HG03378 (cell line): ENCODE results near the gene SAMD8.

Experiments
- ATAC-seq: cut with Tn5 transposase; IDR thresholded peaks from one replicate; pipeline ENCODE4 v1.9.1; 2021; ENCODE audit warnings: mild to moderate bottlenecking, moderate library complexity; ENCODE audit not compliant: unreplicated experiment

Gene SAMD8

DNA sequence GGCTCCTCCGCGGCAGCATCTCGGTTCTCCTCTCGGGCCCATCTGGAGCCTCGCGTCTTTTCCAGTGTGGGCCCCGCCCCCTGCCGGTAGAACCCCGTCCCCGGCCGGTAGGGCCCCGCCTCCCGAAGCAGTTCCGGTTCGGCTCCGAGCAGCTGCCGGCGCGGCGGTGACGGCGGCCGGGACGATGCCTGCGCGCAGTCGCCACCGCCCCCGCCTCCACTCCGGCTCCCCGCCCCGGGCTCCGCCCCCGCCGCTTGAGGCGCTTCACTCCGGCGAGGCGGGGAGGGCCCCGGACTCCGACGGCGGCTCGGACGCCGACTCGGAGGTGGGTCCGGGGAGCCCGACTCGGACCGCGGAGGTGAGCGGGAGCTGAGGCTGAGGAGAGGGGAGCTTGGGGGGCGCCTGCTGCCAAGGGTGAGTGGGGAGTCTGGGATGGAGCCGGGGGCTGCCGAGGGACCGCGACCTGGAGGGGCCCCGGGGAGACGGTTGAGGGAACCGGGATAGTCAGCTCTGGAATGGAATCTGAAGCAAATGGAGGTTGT lies at the start of gene SAMD8:
SAMD8 (plus strand) TSS at position 292 of the 542 bp plus-strand sequence. CDS start 38,873 bp downstream, outside the sequence.
- ATAC-seq, result no peak

GRCh38 chr10:75061709-75062505 lies 49.5 kb upstream of the SAMD8 start:
- ATAC-seq, result no peak

- ATAC-seq, result no peak
Observed at GRCh38 chr10:75062506-75063299, 48.8 kb upstream of the SAMD8 start.

GRCh38 chr10:75063461-75064230 lies 47.8 kb upstream of the SAMD8 start:
- ATAC-seq, result no peak

GRCh38 chr10:75065076-75065475 lies 46.4 kb upstream of the SAMD8 start:
- no peak for ATAC-seq

DNA sequence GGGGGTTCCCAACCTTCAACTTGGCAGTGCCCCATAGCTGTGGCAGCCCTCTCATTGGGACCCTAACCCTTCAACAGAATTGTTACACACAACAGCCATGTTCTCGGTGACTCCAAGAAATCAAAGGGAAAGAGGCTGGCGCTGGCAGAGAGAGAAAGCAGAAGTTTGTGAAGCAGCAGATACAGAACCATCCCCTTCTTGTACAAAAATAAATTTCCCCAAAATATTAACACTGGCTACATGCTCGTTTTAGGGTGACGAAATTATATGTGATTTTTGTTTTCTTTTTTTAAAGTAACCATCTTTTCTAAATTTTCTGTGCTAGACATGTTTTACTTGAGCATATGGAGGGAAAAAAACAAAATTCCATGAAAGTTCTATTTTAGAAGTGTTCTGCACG lies 45.2 kb upstream of the SAMD8 start:
- no peak for ATAC-seq

GRCh38 chr10:75067272-75067671 lies 44.2 kb upstream of the SAMD8 start:
- no peak for ATAC-seq

DNA sequence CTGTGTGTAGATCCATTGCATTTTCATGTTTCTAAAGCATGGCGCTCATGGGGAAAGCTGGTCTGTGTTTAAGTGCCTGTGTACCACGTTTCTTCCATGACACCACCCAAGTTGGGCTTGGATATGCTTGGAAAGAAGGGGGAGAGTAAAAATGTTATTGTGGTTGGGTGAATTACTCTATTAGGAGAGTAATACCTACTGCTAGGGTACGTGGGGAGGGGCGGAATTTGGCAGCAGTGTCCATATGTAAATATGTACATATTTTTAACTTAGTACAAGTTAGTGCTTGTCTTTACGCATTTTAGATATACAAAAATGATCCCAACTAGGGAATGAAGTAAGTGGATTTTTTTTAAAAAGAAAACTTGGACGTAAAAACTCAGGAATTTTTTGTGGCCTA lies 42.9 kb upstream of the SAMD8 start:
- no peak for ATAC-seq

DNA sequence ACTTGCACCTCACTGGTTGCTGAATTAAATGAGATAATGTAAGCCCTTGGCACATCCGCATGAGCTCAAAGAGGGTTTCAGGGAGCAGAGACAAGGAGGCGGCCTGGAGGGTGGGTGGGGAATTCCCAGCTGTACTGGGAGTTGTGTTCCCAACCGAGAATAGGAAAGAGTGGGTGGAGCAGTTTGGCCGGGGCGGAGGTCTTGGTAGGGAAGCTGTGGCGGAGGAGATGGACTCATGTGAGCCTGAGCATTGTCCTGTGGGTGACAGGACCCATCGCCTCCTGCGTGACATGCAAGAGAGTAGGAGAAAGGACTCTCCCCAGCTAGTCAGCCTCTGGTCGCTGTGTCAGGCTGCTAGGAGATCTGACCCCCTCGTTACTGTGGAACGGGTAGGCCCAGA lies 41.0 kb upstream of the SAMD8 start:
- no peak for ATAC-seq

GRCh38 chr10:75070961-75071428 lies 40.5 kb upstream of the SAMD8 start:
- ATAC-seq, result no peak

GRCh38 chr10:75071756-75072155 lies 39.7 kb upstream of the SAMD8 start:
- no peak for ATAC-seq

GRCh38 chr10:75072727-75073126 lies 38.7 kb upstream of the SAMD8 start:
- no peak for ATAC-seq

DNA sequence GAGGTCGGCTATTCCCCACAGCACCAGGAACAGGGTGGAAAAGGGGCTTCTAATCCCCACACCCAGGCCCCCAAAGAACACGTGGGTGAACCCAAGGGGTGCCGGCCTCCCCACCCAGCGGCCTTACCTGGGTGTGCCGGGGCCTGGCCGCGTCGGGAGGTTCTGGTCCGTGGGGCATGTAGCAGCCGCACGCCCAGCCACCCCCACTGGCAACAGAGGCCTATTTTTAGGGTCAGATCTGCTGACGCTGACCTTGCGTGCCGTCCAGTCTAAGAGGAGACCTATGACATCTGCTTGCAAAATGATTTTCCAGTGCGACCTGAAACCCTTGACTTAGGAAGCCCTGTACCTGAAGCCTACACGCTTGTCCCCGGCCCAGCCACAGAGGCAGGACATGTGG lies 38.0 kb upstream of the SAMD8 start:
- ATAC-seq, result no peak

DNA sequence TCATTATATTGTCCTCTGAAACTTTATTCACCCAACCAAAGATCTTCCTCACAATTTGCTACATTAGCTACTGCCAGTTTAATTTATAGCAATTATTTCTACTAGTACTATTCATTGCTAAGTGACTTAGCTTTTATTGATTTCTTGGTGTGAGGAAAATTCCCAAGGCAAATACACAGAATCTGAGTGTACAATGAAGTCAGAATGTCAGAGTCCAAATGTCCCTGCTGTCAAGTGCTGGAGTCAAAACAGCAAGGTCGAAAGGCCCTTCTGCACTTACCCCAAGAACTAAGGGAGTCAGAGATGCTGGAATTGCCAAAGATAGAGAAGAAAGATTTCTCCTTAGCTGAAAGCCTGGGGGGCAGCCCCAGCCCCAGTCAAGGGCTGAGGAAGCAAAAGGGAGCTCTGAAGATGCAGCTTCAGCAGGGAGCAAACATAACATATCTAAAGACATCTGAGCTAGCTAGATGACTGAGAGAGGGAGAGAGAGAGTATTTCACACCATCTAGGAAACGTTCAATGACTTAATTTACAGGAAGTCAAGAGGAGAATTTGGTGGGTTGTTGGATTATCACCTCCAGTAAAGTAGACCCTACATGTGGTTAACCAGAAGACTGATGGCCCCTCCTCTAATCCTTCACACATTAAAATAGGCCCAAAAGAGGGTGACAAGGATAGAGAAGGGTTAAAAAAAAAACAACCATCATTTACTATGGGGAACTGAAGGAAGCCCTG lies 36.6 kb upstream of the SAMD8 start:
- ATAC-seq, result no peak

DNA sequence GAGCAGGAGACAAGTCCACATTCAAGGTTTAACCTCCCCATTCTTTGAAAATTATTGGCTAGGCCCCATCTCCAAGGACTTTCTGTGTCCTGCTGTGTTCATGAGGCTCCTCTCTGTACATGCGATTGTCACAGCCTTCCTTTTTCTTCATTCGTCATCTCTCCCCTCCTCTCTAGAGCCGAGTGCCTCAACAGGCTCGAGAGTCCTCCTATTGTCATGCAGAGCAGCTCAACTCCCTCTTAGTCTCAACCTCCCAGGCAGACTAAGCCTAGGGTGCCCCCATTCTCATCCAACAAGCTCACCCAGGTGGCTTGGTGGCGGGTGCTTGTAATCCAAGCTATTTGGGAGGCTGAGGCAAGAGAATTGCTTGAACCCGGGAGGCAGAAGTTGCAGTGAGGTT lies 35.1 kb upstream of the SAMD8 start:
- no peak for ATAC-seq

DNA sequence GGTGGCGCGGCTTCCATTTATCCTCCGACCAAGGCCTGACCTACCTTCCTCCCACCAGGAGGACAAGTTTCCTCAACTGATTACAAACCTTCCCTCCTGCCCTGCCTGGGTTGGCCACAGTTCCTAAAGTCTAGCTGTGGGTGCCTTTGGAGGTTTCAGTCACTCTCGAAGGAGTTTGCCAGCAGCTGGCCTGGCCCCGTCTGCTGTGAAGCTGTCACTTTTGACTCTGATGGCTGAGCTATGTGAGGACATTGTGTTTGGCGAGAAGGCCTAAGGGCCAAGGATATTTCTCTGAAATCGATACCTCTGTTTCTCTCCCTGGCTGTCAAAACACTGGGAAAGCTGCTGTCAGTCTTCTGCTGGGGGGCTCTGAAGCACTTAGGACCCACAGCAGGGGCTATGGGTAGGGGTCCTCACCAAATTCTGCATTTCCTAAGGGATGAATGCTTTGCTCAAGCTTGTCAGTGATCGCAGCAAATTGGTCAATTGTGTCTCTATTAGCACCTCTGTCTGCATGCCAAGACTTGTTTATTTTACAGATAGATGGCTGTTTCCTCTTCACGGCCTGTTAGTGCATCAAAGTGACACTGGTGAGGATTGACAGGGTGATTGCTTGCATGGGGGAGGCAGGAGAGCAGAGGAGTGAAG lies 31.9 kb upstream of the SAMD8 start:
- ATAC-seq, result no peak

GRCh38 chr10:75080554-75080953 lies 30.9 kb upstream of the SAMD8 start:
- ATAC-seq, result no peak

DNA sequence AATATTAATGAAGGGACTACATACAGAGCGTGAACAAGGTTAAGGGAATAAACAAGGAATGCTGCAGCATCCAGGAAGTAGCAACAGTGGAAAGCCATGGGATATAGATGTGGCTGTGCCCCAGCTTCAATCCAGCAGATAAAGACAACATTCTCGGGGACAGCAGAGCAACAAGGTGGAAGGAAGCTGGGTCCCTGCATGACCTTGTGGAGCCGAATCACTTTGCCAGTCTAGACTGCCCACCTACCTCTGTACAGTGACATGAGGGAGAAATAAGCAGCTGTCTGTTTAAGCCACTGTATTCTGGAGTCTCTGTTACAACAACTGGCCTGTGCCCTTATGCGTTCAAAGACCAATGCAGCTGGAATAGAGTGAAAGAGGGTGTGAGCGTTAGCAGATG lies 30.1 kb upstream of the SAMD8 start:
- no peak for ATAC-seq

DNA sequence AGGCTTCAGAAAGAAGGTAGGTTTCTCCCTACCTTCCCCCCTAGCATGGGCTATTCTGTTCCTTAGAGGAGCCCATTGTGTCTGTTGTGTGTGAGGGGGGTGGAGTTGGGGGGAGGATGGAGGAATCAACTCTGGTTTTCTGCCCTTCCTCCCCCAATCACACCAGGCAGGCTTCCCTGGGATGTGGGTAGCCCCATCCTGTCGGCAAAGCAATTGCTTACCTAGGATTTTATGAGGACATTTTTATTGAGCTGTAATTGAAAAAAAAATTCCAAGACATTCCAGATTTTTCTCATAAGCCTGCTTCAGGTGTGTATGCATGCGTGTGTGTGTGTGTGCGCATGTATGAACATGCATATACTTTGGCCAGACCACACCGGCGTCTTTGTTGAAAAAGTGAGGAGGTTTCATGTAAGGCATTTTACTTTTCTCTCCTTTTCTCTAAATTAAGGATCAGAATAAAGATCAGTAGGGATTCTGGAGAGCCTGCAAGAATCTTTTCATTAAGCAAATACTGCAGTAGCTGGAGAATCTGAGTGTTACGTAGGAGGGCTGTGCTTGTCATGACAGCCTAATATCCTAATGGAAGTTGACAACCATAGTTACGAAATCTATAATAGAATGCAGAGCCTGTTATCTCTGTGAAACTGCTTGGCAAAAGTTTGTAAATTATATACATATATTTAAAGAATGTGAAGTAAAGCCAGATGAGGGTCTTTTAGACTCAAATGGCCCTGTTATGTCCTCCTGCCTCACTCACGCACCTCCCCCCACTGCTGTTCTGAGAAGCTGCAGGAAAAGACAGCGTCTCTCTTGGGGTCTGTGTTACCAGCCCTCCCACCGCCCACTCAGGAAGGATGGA lies 27.3 kb upstream of the SAMD8 start:
- ATAC-seq, result no peak
